ENCODE results near the gene CCDC63.

- TF ChIP-seq GABPB1 (CRISPR knock-in tag; IDR thresholded peaks at IDR 0.05) (no peak), FOXK1 (CRISPR knock-in tag; IDR thresholded peaks at IDR 0.05) (no peak), CTCF (IDR thresholded peaks at IDR 0.05) (no peak), NR3C1 (CRISPR knock-in tag; conservative IDR thresholded peaks at IDR 0.05; ENCODE audit: low read depth) (no peak), ETV6 (CRISPR knock-in tag; IDR thresholded peaks at IDR 0.05) (no peak), ZNF512 (CRISPR knock-in tag; IDR thresholded peaks at IDR 0.05; ENCODE audit: borderline replicate concordance) (no peak), NFYB (CRISPR knock-in tag; conservative IDR thresholded peaks at IDR 0.05; ENCODE audit: low read depth) (no peak), ELF4 (CRISPR knock-in tag; IDR thresholded peaks at IDR 0.05; ENCODE audit: low read depth) (no peak), USF2 (CRISPR knock-in tag; IDR thresholded peaks at IDR 0.05) (no peak)
Measured at GRCh38 chr12:110917467-110917866, 70.7 kb downstream of the CCDC63 start.
